Panc1 (cell line): ENCODE data around the gene LAIR2. TPM values are rescaled to one million over a fixed set of nuclear protein-coding genes. Genes with fewer than 3 reads are reported as not detected.

Source experiments
- ATAC-seq: fragments of 200-7000 bp; cut with Tn5 transposase; 2 replicates; pipeline ENCODE4 v1.9.1; 2020; ENCODE audit warnings: mild to moderate bottlenecking, moderate library complexity
- BruUV-seq: library from RNA; stranded (reverse); fragments of 400-500 nt; replicated peaks from 2 replicates; lab custom pipeline; 2021; lab: Mats Ljungman, UMichigan
- CTCF ChIA-PET: fragments of 300-600 bp; sonication (Branson Sonifier 250); formaldehyde crosslinking; loops from one replicate; lab custom pipeline; 2022; ENCODE audit warnings: antibody characterized with exemption; lab: Charles Lee
- POLR2A ChIA-PET: fragments of 300-600 bp; sonication (Branson Sonifier 250); formaldehyde crosslinking; loops from one replicate; lab custom pipeline; 2022; ENCODE audit warnings: antibody characterized with exemption; lab: Charles Lee
- DNase-seq: peaks from one replicate; pipeline ENCODE4 v3.0.0-alpha.2; 2010; ENCODE audit warnings: low read depth, low spot score
- H3K27ac ChIP-seq: 2 replicates; pipeline ENCODE4 v1.5.1; 2011; ENCODE audit warnings: mild to moderate bottlenecking, low read length, inconsistent platforms
- H3K27me3 ChIP-seq: fragments of 200-500 bp; sonication (Bioruptor generic); 2 replicates; pipeline ENCODE4 v1.6.0; 2014; ENCODE audit warnings: low read length, inconsistent platforms; ENCODE audit not compliant: control insufficient read depth, insufficient read depth
- H3K36me3 ChIP-seq: fragments of 200-500 bp; sonication (Bioruptor generic); 2 replicates; pipeline ENCODE4 v1.5.1; 2014; ENCODE audit warnings: inconsistent platforms, mild to moderate bottlenecking, low read length, moderate library complexity; ENCODE audit not compliant: control insufficient read depth, insufficient read depth
- H3K4me1 ChIP-seq: 2 replicates; pipeline ENCODE4 v1.5.1; 2011; ENCODE audit warnings: inconsistent platforms, mild to moderate bottlenecking, low read length, moderate library complexity; ENCODE audit not compliant: control insufficient read depth, insufficient read depth
- H3K4me3 ChIP-seq, 2 experiments: 2 replicates each; pipeline ENCODE4 v1.5.1; 2011 to 2012; ENCODE audit warnings: low read depth in 2 of 2, low read length in 2 of 2, mild to moderate bottlenecking in 2 of 2, inconsistent platforms in 1 of 2, moderate library complexity in 1 of 2
- H3K9me3 ChIP-seq: fragments of 200-500 bp; sonication (Bioruptor generic); 2 replicates; pipeline ENCODE4 v1.5.1; 2014; ENCODE audit warnings: low read depth, mild to moderate bottlenecking, inconsistent platforms, low read length, moderate library complexity; ENCODE audit not compliant: control insufficient read depth, insufficient read depth
- CTCF ChIP-seq: fragments of 450-650 bp; IDR thresholded peaks from 2 replicates; pipeline ENCODE4 v1.5.1; 2017; ENCODE audit warnings: mild to moderate bottlenecking
- POLR2AphosphoS5 ChIP-seq: IDR thresholded peaks from 2 replicates; pipeline ENCODE4 v1.6.1; 2012; ENCODE audit warnings: mild to moderate bottlenecking, low read depth, low read length, moderate library complexity
- REST ChIP-seq, 2 experiments: IDR thresholded peaks; 2 replicates each; pipeline ENCODE4 v1.6.1; 2011 to 2012; ENCODE audit warnings: low read depth in 2 of 2, control low read depth in 1 of 2, low read length in 1 of 2, mild to moderate bottlenecking in 1 of 2, moderate library complexity in 1 of 2; ENCODE audit not compliant: insufficient read depth in 1 of 2
- SIN3A ChIP-seq: IDR thresholded peaks from 2 replicates; pipeline ENCODE4 v1.6.1; 2012; ENCODE audit warnings: low read depth, mild to moderate bottlenecking, low read length, moderate library complexity, borderline replicate concordance; ENCODE audit not compliant: insufficient read depth
- TCF7L2 ChIP-seq: IDR thresholded peaks from 2 replicates; pipeline ENCODE4 v1.6.1; 2011; ENCODE audit warnings: mild to moderate bottlenecking, low read depth, low read length, inconsistent platforms
- in situ Hi-C: cut with HindIII; loops from 2 replicates; pipeline ENCODE4 v1.10.0; 2016; ENCODE audit warnings: low sequenced_read_pairs, low pct_unique_long_range_greater_than_20kb
- intact Hi-C: fragments of 100-400 bp; cut with micrococcal nuclease; formaldehyde crosslinking; loops from one replicate; pipeline ENCODE4 v1.10.0; 2022; ENCODE audit not compliant: unreplicated experiment
- total RNA-seq: library from RNA; stranded (reverse); gene quantifications from one replicate; pipeline ENCODE4 v1.2.1, GENCODE V29; 2021; ENCODE audit not compliant: unreplicated experiment

The LAIR2 gene
- total RNA-seq, 1 experiment from 2014 or later = not detected

GRCh38 chr19:54470991-54471782 lies 31.4 kb upstream of the LAIR2 start:
- DNase-seq (no peak), ATAC-seq (peak; percentile 69)
- Histone ChIP-seq H3K36me3 (no peaks in the 10 kb centered on the region), H3K4me3 (peak overlapping the region; percentile 37 to 59), H3K9me3 (no peaks in the 10 kb centered on the region), H3K27me3 (no peaks in the 10 kb centered on the region), H3K4me1 (peaks cover 15% of the 10 kb centered on the region), H3K27ac (peak overlapping the region; percentile 48; the same call in 1 of the 2 replicates)
- no TSS peak for BruUV-seq
- CTCF ChIA-PET = no interaction called here
- POLR2A ChIA-PET = interaction anchor here (0.6 kb wide), 2 partner anchors 9 to 418 kb away, joined by 6 to 16 read pairs; no protein-coding TSS in a partner anchor
- intact Hi-C loops = no loop called here
- in situ Hi-C loops = no loop called here
- no peak for TF ChIP-seq POLR2AphosphoS5
- TF ChIP-seq REST (IDR thresholded peaks at IDR 0.05; ENCODE audit: insufficient read depth in 1 of 2, low read depth in 2 of 2, low read length in 1 of 2) = no peak
- TF ChIP-seq CTCF = no peak
- TF ChIP-seq TCF7L2 = no peak
- TF ChIP-seq SIN3A = no peak

- DNase-seq (no peak), ATAC-seq (peak; percentile 67)
- H3K27ac ChIP-seq = no peak within 1 kb of the TSS
- ChIA-PET POLR2A (interaction anchor here (0.6 kb wide), 1 partner anchor 283 kb away, joined by 6 read pairs; no protein-coding TSS in a partner anchor), CTCF (interaction anchor here (0.6 to 1.0 kb wide), 2 partner anchors 201 to 476 kb away, joined by 3 to 4 read pairs; no protein-coding TSS in a partner anchor)
- TF ChIP-seq TCF7L2 (no peak), SIN3A (no peak), CTCF (no peak), REST (IDR thresholded peaks at IDR 0.05; ENCODE audit: insufficient read depth in 1 of 2, low read depth in 2 of 2, low read length in 1 of 2) (no peak), POLR2AphosphoS5 (no peak)
- H3K4me1 ChIP-seq = peaks cover 15% of the 10 kb centered on the region
- H3K9me3 ChIP-seq = no peaks in the 10 kb centered on the region
- intact Hi-C loops (no loop called here), in situ Hi-C loops (no loop called here)
- peak within 1 kb of the TSS; percentile 10 to 47; a peak in 3 of 4 replicates for H3K4me3 ChIP-seq
- no peaks in the 10 kb centered on the region for H3K27me3 ChIP-seq
- BruUV-seq = no TSS peak
- no peaks in the 10 kb centered on the region for H3K36me3 ChIP-seq
These were observed 29.4 kb upstream of the LAIR2 start, which contains the start of gene CDC42EP5 for GRCh38 chr19:54473071-54473891. Gene CDC42EP5, minus strand, starts transcription at chr19:54473296. Its CDS starts 7,749 bp downstream, at chr19:54465547.
